GM12872 (cell line): Measurements from ENCODE around the gene CEP152.
A peak's percentile ranks its signal among the peaks of the same experiment; 100 is the strongest.

ENCODE experiments used
- TF ChIP-seq, protein P1 (sequence below): IDR thresholded peaks from 3 replicates; pipeline ENCODE4 v1.5.1; 2011; ENCODE audit warnings: low read depth, mild to moderate bottlenecking, low read length, moderate library complexity; ENCODE audit not compliant: insufficient read depth

Gene CEP152

DNA sequence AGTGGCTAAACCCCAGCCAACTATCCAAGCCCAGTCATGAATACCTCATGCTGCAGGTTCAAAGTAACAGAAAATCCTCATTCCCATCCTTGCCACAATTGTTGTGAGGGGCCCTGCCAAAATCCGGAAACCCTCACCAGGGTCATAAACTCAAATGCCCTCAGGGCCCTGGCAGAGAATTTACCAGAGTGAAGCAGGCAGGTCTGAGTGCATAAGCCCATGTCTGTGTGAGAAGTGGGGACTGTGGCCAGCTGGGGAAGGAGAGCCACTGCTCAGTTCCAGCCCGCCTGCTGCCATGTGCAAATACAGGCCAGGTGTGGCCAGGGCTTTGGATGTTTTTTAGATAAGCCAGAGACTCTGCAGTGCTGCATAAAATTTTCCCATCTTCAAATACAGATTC, 7.0 kb downstream of the CEP152 start:
- TF ChIP-seq, protein P1, sequence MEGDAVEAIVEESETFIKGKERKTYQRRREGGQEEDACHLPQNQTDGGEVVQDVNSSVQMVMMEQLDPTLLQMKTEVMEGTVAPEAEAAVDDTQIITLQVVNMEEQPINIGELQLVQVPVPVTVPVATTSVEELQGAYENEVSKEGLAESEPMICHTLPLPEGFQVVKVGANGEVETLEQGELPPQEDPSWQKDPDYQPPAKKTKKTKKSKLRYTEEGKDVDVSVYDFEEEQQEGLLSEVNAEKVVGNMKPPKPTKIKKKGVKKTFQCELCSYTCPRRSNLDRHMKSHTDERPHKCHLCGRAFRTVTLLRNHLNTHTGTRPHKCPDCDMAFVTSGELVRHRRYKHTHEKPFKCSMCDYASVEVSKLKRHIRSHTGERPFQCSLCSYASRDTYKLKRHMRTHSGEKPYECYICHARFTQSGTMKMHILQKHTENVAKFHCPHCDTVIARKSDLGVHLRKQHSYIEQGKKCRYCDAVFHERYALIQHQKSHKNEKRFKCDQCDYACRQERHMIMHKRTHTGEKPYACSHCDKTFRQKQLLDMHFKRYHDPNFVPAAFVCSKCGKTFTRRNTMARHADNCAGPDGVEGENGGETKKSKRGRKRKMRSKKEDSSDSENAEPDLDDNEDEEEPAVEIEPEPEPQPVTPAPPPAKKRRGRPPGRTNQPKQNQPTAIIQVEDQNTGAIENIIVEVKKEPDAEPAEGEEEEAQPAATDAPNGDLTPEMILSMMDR, result no peak

GRCh38 chr15:48802867-48803266, 8.0 kb downstream of the CEP152 start:
- TF ChIP-seq, protein P1, result no peak

DNA sequence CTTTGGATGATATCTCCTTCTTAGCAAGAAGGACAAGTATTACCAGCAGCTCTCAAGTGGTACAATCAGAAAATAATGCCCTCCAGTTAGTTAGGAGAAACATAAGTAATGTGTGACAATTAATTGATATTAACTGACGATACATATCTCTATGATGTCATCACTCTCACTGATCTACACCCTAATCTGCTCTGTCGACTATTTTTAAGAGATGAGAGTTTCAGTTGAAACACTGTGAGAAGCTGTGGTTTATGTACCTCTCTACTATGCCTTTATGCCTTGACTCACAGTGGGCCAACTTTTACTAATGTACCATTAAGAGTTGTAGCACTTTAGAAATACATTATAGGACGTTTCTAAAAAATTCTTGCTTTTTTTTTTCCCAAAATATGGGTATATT, 8.6 kb downstream of the CEP152 start:
- TF ChIP-seq, protein P1, result no peak

DNA sequence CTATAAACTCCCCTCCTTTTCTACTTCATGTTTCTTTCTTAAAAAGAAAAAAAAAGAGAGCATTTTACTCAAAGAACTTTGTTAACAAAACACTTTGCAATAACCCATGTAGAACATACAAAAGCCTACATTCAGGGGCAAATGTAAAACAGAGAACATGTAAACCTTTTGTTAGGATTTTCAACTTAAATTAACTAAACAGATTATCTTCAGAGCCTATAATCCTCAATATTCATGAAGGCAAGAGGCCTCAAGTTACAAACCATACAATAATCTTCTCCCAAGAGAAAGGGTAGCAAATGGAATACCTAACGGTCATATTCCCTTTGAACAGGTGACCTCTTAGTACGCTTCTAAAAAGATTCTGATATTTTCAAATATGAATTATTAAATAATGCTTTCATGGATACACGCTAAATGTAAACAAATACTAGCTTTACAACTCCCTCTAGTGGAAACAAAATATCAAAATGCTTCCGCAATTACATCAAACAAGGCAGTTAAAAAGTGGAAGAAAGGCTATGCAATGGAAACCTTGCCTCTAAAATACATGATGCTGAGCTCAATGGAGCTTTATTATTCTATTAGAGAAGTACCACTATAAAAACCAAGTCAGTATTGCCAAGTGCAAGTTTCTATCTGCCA, 9.9 kb downstream of the CEP152 start:
- TF ChIP-seq, protein P1, result peak; percentile 38; the same call in 2 of the 3 replicates

GRCh38 chr15:48800245-48800644, 10.6 kb downstream of the CEP152 start:
- TF ChIP-seq, protein P1, result no peak

- TF ChIP-seq, protein P1, result no peak
Observed at GRCh38 chr15:48798319-48798718, 12.6 kb downstream of the CEP152 start.

DNA sequence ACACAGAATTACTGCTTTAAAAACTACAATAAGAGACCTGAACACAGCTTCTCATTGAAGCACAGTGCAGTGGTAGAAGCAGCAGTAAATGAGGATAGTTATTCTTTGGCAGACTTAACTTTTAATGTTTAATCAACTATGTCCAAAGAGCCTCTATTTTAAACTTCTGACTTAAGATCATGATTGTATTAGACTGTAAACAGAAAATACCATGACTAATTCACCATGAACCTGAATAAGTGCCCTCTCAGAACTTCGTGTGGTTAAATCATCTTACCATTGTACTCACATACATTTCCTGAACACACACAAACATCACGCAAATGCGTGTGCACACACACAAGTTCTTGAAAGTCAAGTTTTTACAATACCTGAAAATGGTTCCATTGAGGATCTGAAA, 13.9 kb downstream of the CEP152 start:
- TF ChIP-seq, protein P1, result no peak
